Activated CD4-positive, CD25-positive, alpha-beta regulatory T cell (primary cell): Measurements from ENCODE around the gene SYAP1.
"Not testable (repeated sequence)": the region's sequence is repeated elsewhere in the genome, so short reads cannot be mapped to it uniquely, and the experiment has no call there.

Experiments used
- DNase-seq, 4 experiments: peaks; one replicate each; lab custom pipeline; 2025; lab: John Stamatoyannopoulos, UW

The SYAP1 gene

GRCh38 chrX:16725072-16725471, 5.7 kb downstream of the SYAP1 start:
- no peak for DNase-seq

- not testable (repeated sequence) for DNase-seq
Measured at GRCh38 chrX:16726347-16726988, 7.1 kb downstream of the SYAP1 start.

GRCh38 chrX:16727637-16728036, 8.2 kb downstream of the SYAP1 start:
- DNase-seq, result no peak

DNA sequence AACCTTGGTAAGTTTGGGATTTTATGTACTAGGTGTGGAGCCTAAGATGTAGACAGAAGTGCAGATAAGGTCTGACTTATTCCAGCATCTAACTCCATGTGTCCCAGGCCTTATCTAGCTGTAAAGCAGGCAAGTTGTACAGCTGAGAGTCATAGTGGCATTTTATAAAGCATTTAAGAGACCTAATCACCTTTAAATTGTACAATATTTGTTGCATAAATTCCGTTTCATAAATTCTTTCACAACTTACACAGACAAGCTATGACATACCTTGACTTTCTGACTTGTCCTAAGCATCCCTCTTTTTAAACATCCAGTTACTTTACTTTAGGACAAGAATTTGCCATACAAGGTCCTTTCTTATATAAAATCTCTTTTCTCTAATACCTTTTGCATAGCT, 11.0 kb downstream of the SYAP1 start:
- DNase-seq, result no peak

GRCh38 chrX:16733013-16733412, 13.6 kb downstream of the SYAP1 start:
- no peak for DNase-seq

DNA sequence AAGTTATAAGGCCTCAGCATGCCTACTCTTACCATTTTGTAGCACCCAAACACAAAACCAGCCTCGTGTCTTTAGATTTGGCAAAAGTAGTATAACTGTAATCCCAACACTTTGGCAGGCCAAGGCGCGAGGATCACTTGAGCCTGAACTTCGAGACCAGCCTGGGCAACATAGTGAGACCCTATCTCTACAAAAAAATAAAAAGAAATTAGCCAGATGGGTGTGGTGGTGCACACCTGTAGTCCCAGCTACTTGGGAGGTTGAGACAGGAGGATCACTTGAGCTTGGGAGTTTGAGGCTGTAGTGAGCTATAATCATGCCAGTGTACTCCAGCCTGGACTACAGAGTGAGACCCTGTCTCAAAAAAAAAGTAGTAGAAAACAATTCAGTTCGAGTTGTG, 17.6 kb downstream of the SYAP1 start:
- DNase-seq, result no peak

GRCh38 chrX:16739574-16739973, 20.2 kb downstream of the SYAP1 start:
- no peak for DNase-seq

DNA sequence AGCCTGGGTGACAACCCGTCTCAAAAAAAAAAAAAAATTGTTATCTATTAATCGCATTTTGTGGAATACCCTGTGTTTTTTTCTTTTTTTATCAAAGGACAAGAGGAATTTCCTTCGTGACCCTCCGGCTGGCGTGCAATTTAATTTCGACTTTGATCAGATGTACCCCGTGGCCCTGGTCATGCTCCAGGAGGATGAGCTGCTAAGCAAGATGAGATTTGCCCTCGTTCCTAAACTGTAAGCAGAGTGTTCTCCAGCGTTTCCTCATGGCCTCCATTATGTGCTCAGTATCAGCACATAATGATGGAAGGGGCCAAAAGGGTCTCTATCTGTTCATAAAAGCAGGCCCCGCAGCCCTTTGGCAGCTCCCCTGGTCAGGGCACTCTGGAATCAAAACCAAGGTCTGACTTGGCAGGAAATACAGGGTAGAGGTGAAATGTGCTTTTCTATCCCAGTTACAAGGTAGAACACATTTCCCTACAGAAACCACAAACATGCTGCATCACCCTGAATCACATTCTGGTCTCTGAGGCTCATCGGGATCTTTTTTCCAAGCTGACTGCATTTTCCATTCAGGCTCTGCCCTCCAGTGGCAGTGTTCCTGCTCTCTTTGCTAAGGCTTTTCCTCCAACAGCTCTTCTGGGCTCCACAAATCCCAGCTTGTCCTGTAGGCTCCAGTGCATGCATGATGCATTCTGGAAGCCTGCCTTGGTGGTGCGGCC, 24.4 kb downstream of the SYAP1 start:
- no peak for DNase-seq

DNA sequence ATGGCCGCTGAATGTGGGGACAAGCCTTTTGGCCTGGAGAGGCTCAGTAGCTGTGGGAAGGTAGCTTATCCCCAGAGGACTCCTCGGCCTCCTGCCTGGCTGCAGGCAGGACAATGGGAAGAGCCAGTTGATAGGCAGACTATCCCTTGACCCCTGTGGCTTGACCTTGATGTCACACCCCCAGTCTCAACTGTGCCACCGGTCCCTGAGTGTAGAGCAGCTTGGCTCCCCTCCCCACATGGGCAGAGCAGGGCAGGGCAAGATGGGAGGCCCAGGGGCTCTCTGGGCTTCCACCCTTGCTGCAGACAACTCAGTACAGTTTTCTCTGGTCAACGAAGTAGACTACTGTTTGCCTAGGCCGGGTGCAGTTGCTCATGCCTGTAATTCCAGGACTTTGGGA, 25.7 kb downstream of the SYAP1 start:
- no peak for DNase-seq

- DNase-seq, result no peak
Measured at GRCh38 chrX:16745659-16746058, 26.2 kb downstream of the SYAP1 start.

DNA sequence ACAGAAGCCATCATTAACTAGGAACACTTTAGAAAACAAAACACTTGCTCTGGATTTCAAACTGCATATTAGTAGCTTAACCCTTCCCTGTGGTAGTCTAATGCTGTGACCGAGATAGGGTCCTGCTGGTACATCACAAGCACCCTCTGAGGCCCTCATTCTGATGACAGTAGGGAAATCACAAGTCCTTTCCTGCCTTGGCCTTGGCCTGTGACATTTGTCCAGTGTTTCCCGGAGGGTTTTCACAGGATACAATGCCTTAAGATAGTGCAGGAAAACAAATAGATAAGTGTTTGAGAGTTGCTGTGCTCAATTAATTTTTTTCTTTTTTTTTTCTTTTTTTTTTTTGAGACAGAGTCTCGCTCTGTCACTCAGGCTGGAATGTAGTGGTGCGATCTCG, 29.0 kb downstream of the SYAP1 start:
- DNase-seq, result no peak

GRCh38 chrX:16750136-16750535, 30.7 kb downstream of the SYAP1 start:
- DNase-seq, result no peak

GRCh38 chrX:16754019-16754418, 34.6 kb downstream of the SYAP1 start:
- no peak for DNase-seq

GRCh38 chrX:16756724-16757123, 37.3 kb downstream of the SYAP1 start:
- DNase-seq, result no peak

- not testable (repeated sequence) for DNase-seq
Measured at GRCh38 chrX:16761500-16761899, 42.1 kb downstream of the SYAP1 start.

DNA sequence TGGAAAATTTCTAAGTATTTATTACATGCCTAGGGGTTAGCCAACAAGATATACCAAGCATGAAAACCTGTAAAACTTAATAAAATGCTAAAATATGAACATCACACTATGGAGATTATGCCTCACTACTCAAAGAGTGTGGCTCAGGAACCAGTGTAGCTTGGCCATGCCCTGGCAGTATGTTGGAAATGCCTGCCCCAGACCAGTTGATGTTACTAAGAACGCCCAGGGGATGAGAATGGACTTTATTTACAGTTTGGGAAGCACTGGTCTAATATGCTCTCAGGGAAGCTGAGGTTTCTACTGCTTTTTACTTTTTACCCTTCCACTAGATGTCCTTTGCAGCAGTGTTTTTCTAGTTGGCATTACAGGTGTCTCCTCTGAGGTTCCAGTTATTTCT, 43.2 kb downstream of the SYAP1 start:
- no peak for DNase-seq

- no peak for DNase-seq
Measured at GRCh38 chrX:16765594-16765993, 46.2 kb downstream of the SYAP1 start.

DNA sequence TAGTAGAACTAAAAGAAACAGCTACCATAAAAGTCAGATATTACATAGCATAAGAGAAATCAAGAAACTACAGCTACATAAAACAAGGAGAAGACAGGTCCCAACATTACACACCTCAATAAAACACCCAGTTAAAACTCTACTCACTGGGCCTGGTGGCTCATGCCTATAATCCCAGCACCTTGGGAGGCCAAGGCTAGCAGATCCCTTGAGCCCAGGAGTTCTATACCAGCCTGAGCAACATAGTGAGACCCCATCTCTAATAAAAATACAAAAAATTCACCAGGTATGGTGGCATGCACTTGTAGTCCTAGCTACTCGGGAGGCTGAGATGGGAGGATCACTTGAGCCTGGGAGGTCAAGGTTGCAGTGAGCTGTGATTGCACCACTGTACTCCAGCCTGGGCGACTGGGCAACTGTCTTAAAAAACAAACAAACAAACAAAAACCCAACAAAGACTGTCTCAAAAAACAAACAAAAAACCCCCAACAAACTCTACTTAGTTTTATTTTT, 51.6 kb downstream of the SYAP1 start:
- no peak for DNase-seq

GRCh38 chrX:16771483-16772398, 52.3 kb downstream of the SYAP1 start:
- DNase-seq, result no peak

- DNase-seq, result no peak
Measured at GRCh38 chrX:16772460-16772859, 53.0 kb downstream of the SYAP1 start.

DNA sequence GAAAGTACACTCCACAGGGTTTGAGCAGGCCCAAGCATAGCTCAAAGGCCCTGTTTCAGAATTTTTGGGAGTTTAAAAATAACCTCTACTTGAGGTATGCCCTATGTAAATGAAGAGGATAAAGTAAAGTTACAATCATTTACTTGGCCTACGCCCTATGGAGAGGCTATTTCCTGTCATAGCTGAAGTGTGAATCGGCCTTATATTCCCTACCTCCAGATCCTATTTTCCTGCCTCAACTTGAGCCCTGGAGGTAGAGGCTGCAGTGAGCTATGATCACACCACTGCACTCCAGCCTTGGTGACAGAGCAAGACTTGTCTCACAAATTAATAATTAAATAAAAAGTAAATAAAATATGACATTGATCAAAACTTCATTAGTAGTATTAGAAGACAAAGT, 55.3 kb downstream of the SYAP1 start:
- no peak for DNase-seq

DNA sequence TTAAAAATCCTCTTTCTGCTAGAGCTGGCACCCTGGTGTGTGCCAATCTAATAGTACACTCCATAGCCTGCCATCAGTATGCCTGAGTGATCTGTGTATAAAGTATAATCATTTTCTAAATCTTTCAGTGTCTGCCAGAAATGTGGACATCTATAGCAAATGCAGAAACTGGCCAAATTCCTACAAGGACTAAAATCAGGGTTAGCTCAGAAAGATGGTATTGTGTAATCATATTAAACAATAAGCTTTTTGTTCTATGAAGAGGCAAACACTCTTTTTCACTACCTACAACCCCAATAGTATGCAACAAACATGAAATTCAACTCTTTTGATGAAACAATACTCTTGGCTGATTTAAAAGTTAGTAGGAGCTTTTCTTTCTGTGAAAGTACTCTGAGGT, 59.1 kb downstream of the SYAP1 start:
- no peak for DNase-seq

DNA sequence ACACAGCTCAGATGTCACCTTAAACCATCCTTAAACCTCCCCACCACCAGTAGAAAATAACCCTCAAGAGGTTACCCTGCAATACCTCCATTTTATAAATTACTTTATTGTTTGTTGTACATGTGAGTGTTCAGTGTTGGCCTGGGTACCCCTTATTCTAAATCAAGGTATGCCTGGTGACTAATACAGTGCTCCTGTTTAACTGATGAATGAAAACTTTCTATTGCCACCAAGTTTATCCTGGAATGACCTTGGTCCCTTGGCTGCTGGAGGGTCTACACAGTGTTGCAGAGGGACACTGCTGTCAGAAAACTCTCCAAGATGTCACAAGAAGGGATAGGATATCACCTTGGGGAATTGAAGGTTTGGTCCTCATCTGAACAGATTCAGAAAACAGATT, 59.6 kb downstream of the SYAP1 start:
- DNase-seq, result no peak
